GM19099 (cell line): ENCODE measurements around the gene CLDN11.

Experiments used
- POLR2A ChIP-seq: IDR thresholded peaks from 3 replicates; pipeline ENCODE4 v1.6.1; 2011; ENCODE audit warnings: low read depth; ENCODE audit not compliant: insufficient read length; ENCODE audit errors: extremely low read depth

The CLDN11 gene

GRCh38 chr3:170418422-170419398, at the start of gene CLDN11:
CLDN11 (plus strand) TSS chr3:170418868; CDS start chr3:170419067, 199 bp downstream.
- TF ChIP-seq POLR2A, result no peak

GRCh38 chr3:170368921-170369320, 49.7 kb upstream of the CLDN11 start:
- TF ChIP-seq POLR2A, result no peak

- TF ChIP-seq POLR2A, result no peak
Observed at GRCh38 chr3:170372190-170372879, 46.3 kb upstream of the CLDN11 start.

GRCh38 chr3:170383567-170383966, 35.1 kb upstream of the CLDN11 start:
- TF ChIP-seq POLR2A, result no peak

- no peak for TF ChIP-seq POLR2A
Observed at GRCh38 chr3:170386468-170386867, 32.2 kb upstream of the CLDN11 start.

- no peak for TF ChIP-seq POLR2A
Observed at GRCh38 chr3:170387950-170388349, 30.7 kb upstream of the CLDN11 start.

GRCh38 chr3:170391108-170391507, 27.6 kb upstream of the CLDN11 start:
- TF ChIP-seq POLR2A, result no peak

GRCh38 chr3:170397685-170398084, 21.0 kb upstream of the CLDN11 start:
- TF ChIP-seq POLR2A, result no peak

- no peak for TF ChIP-seq POLR2A
Observed at GRCh38 chr3:170405101-170405500, 13.6 kb upstream of the CLDN11 start.

- TF ChIP-seq POLR2A, result no peak
Observed at GRCh38 chr3:170410428-170411029, 8.1 kb upstream of the CLDN11 start.

- no peak for TF ChIP-seq POLR2A
Observed at GRCh38 chr3:170413291-170413690, 5.4 kb upstream of the CLDN11 start.

GRCh38 chr3:170414202-170414663, 4.4 kb upstream of the CLDN11 start:
- TF ChIP-seq POLR2A, result no peak

- TF ChIP-seq POLR2A, result no peak
Observed at GRCh38 chr3:170417090-170417489, 1.6 kb upstream of the CLDN11 start.

- TF ChIP-seq POLR2A, result no peak
Observed at GRCh38 chr3:170419557-170420087, 954 bp downstream of the CLDN11 start.

GRCh38 chr3:170420307-170420821, 1.7 kb downstream of the CLDN11 start:
- TF ChIP-seq POLR2A, result no peak
